Mesenchymal stem cell (in vitro differentiated cells and primary cell): ENCODE data around the gene DCAKD. TPM values are rescaled to one million over a fixed set of nuclear protein-coding genes. Genes with fewer than 3 reads are reported as not detected.

ENCODE experiments used
- DNase-seq: peaks from one replicate; pipeline ENCODE4 v3.0.0-alpha.2; 2013
- H2AFZ ChIP-seq: one replicate; pipeline ENCODE4 v1.6.1; 2013; ENCODE audit warnings: low read depth, mild to moderate bottlenecking, control low read depth, inconsistent platforms, low read length, moderate library complexity
- H2AK5ac ChIP-seq: 2 replicates; pipeline ENCODE4 v1.6.1; 2013; ENCODE audit warnings: low read length, moderate library complexity, mild to moderate bottlenecking, inconsistent platforms; ENCODE audit not compliant: severe bottlenecking
- H2BK120ac ChIP-seq: one replicate; pipeline ENCODE4 v1.6.1; 2013; ENCODE audit warnings: low read depth, mild to moderate bottlenecking, inconsistent platforms, low read length, moderate library complexity
- H2BK12ac ChIP-seq, 2 experiments: one replicate each; pipeline ENCODE4 v1.6.1; 2013; ENCODE audit warnings: inconsistent platforms in 2 of 2, low read length in 2 of 2, mild to moderate bottlenecking in 2 of 2, moderate library complexity in 2 of 2, control low read depth in 1 of 2
- H2BK15ac ChIP-seq: one replicate; pipeline ENCODE4 v1.6.1; 2013; ENCODE audit warnings: mild to moderate bottlenecking, low read depth, inconsistent platforms; ENCODE audit not compliant: poor library complexity, severe bottlenecking
- H2BK5ac ChIP-seq: 2 replicates; pipeline ENCODE4 v1.6.1; 2013; ENCODE audit warnings: low read depth, mild to moderate bottlenecking, low read length, control low read depth, inconsistent platforms; ENCODE audit not compliant: poor library complexity, severe bottlenecking
- H3K14ac ChIP-seq, 2 experiments: one replicate each; pipeline ENCODE4 v1.6.1; 2013; ENCODE audit warnings: inconsistent platforms in 2 of 2, low read length in 2 of 2, control low read depth in 1 of 2, mild to moderate bottlenecking in 1 of 2, moderate library complexity in 1 of 2
- H3K18ac ChIP-seq, 2 experiments: one replicate each; pipeline ENCODE4 v1.6.1; 2013; ENCODE audit warnings: inconsistent platforms in 2 of 2, low read length in 2 of 2, control low read depth in 1 of 2, low read depth in 1 of 2, mild to moderate bottlenecking in 1 of 2
- H3K23ac ChIP-seq, 2 experiments: one replicate each; pipeline ENCODE4 v1.6.1; 2013; ENCODE audit warnings: inconsistent platforms in 2 of 2, low read length in 2 of 2, mild to moderate bottlenecking in 2 of 2, moderate library complexity in 2 of 2, control low read depth in 1 of 2
- H3K27ac ChIP-seq: 2 replicates; pipeline ENCODE4 v1.5.1; 2013; ENCODE audit warnings: mild to moderate bottlenecking, moderate library complexity, low read length, control low read depth, inconsistent platforms; ENCODE audit not compliant: poor library complexity, severe bottlenecking
- H3K27me3 ChIP-seq, 2 experiments: 2 replicates each; pipeline versions ENCODE4 v1.6.1 to v1.7.0; 2013; ENCODE audit warnings: low read length in 2 of 2, mild to moderate bottlenecking in 2 of 2, moderate library complexity in 2 of 2, control low read depth in 1 of 2, inconsistent platforms in 1 of 2; ENCODE audit not compliant: control insufficient read depth in 1 of 2, insufficient read depth in 1 of 2
- H3K36me3 ChIP-seq, 2 experiments: 2 replicates each; pipeline versions ENCODE4 v1.6.1 to v1.7.0; 2013; ENCODE audit warnings: low read length in 2 of 2, control low read depth in 1 of 2, inconsistent platforms in 1 of 2, low read depth in 1 of 2, mild to moderate bottlenecking in 1 of 2; ENCODE audit not compliant: insufficient read depth in 2 of 2, control insufficient read depth in 1 of 2
- H3K4ac ChIP-seq, 2 experiments: one replicate each; pipeline ENCODE4 v1.6.1; 2013; ENCODE audit warnings: inconsistent platforms in 2 of 2, low read length in 2 of 2, mild to moderate bottlenecking in 2 of 2, moderate library complexity in 2 of 2, control low read depth in 1 of 2, low read depth in 1 of 2
- H3K4me1 ChIP-seq: 2 replicates; pipeline ENCODE4 v1.6.1; 2013; ENCODE audit warnings: low read depth, low read length, control low read depth; ENCODE audit not compliant: control insufficient read depth, insufficient read depth
- H3K4me2 ChIP-seq: 2 replicates; pipeline ENCODE4 v1.6.1; 2013; ENCODE audit warnings: low read length, mild to moderate bottlenecking, inconsistent platforms; ENCODE audit not compliant: poor library complexity, severe bottlenecking
- H3K4me3 ChIP-seq, 2 experiments: 2 replicates each; pipeline versions ENCODE4 v1.5.1 to v1.7.0; 2013; ENCODE audit warnings: low read length in 2 of 2, mild to moderate bottlenecking in 2 of 2, control low read depth in 1 of 2, low read depth in 1 of 2; ENCODE audit not compliant: insufficient read depth in 1 of 2
- H3K79me1 ChIP-seq: replicated peaks from 2 replicates; pipeline ENCODE4 v1.6.1; 2013; ENCODE audit warnings: mild to moderate bottlenecking, control low read depth, low read length, inconsistent platforms; ENCODE audit not compliant: poor library complexity, severe bottlenecking
- H3K9ac ChIP-seq: 2 replicates; pipeline ENCODE4 v1.7.0; 2013; ENCODE audit warnings: mild to moderate bottlenecking, low read length, moderate library complexity
- H3K9me3 ChIP-seq: 2 replicates; pipeline ENCODE4 v1.7.0; 2013; ENCODE audit warnings: mild to moderate bottlenecking, low read length; ENCODE audit not compliant: control insufficient read depth
- H4K8ac ChIP-seq: one replicate; pipeline ENCODE4 v1.6.1; 2013; ENCODE audit warnings: inconsistent platforms, mild to moderate bottlenecking, low read length, moderate library complexity
- H4K91ac ChIP-seq: one replicate; pipeline ENCODE4 v1.6.1; 2013; ENCODE audit warnings: mild to moderate bottlenecking, low read length, inconsistent platforms
- WGBS: methylation state at CpG from one replicate; pipeline ENCODE4 v1.1.7; 2013; ENCODE audit warnings: mixed read lengths; 5-methylcytosine and 5-hydroxymethylcytosine counted together
- small RNA-seq: library from polyadenylated mRNA; stranded (forward); fragments of <200 nt; extraction: miRNeasy Mini kit (QIAGEN cat#:217004); gene quantifications from one replicate; pipeline ENCODE3, GENCODE V24; 2013; ENCODE audit warnings: low read depth

Gene DCAKD

DNA sequence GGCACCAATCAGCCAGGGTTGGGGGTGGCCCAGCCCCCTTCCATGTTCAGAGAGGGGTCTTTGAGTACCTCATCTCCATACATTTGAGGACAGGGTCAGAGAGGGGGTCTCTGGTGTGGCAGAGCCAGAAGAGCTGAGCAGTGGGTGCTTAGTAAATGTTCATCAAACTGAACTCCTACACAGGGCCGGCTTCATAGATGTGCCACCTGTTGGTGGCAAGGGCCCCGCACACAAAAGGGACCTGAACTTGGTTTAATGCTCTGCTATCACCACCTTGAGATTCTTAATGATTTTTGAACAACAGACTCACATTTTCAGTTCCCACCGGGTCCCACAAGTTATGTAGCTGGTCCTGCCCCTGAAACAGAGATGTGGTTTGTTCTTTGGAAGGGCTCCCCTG lies 74.4 kb downstream of the DCAKD start:
- Histone ChIP-seq H3K9ac (no peak overlapping the region), H3K4ac (no peak overlapping the region), H3K27ac (no peak overlapping the region), H3K4me2 (no peak overlapping the region), H3K9me3 (no peaks in the 10 kb centered on the region), H3K23ac (no peak overlapping the region), H2BK120ac (no peak overlapping the region), H3K36me3 (no peaks in the 10 kb centered on the region), H3K4me1 (peaks cover 5% of the 10 kb centered on the region), H3K27me3 (peaks cover 40 to 76% of the 10 kb centered on the region in 2 experiments), H3K4me3 (no peak overlapping the region), H4K8ac (no peak overlapping the region), H4K91ac (peak overlapping the region; percentile 85), H2AFZ (no peak overlapping the region), H2BK12ac (peak overlapping the region; percentile 59 to 69), H3K14ac (no peak overlapping the region), H2BK5ac (no peak overlapping the region), H2AK5ac (no peak overlapping the region), H3K79me1 (no peaks in the 10 kb centered on the region), H3K18ac (peak overlapping the region; percentile 88 to 93), H2BK15ac (no peak overlapping the region)
- WGBS = 79% methylated on average over 3 of the region's 3 CpGs
- no peak for DNase-seq

DNA sequence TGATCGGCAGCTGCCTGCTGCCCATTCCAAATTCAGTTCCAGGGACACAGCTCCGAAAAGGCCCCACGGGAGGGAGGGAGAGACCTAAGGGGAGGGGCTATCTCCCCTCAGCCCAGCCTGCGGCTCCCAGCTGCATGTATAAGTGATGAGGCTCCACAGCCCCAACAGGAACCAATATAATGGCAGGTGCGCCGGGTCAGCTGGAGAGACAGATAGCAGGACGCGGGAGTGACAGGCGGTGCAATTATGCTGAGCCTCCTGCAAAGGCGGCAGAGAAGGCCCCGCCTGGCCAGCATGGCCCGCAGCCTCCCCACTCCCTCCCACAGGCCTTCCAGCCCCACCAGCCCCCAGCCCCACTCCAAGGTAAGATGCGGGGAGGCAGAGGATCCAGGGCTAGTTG lies 75.2 kb downstream of the DCAKD start:
- Histone ChIP-seq H2AK5ac (no peak overlapping the region), H3K9me3 (no peaks in the 10 kb centered on the region), H3K23ac (no peak overlapping the region), H3K14ac (peak overlapping the region in 1 of 2 experiments; percentile 45), H2BK120ac (no peak overlapping the region), H3K36me3 (no peaks in the 10 kb centered on the region), H3K9ac (no peak overlapping the region), H3K79me1 (no peaks in the 10 kb centered on the region), H3K27ac (no peak overlapping the region), H3K18ac (no peak overlapping the region), H2BK15ac (no peak overlapping the region), H2AFZ (no peak overlapping the region), H3K27me3 (peaks cover 40 to 70% of the 10 kb centered on the region in 2 experiments), H4K91ac (no peak overlapping the region), H3K4ac (no peak overlapping the region), H4K8ac (no peak overlapping the region), H2BK5ac (no peak overlapping the region), H2BK12ac (peak overlapping the region in 1 of 2 experiments; percentile 69), H3K4me2 (no peak overlapping the region), H3K4me1 (peaks cover 7% of the 10 kb centered on the region), H3K4me3 (no peak overlapping the region)
- no peak for DNase-seq
- 77% methylated on average over 9 of the region's 13 CpGs for WGBS

Small RNA genes within 50 kb of the gene (small RNA-seq; reads per million reads assigned to genes)
- gene AC015936.2 (not detected), gene RF00019 (not detected)
